Vagina (tissue), 2 donors: ENCODE measurements around the gene NOP10. TPM values are rescaled to one million over a fixed set of nuclear protein-coding genes. Genes with fewer than 3 reads are reported as not detected.
"Not testable (repeated sequence)": the region's sequence is repeated elsewhere in the genome, so short reads cannot be mapped to it uniquely, and the experiment has no call there.

Source experiments
- DNase-seq, 2 donors: peaks; one replicate each; pipeline ENCODE4 v3.0.0-alpha.2; 2017; ENCODE audit errors: extremely low spot score in 2 of 2
- H3K27ac ChIP-seq: fragments of 200-600 bp; sonication (generic); one replicate; pipeline ENCODE4 v1.5.1; 2019
- H3K27me3 ChIP-seq: fragments of 200-600 bp; sonication (generic); one replicate; pipeline ENCODE4 v1.5.1; 2019
- H3K36me3 ChIP-seq, 2 donors: fragments of 200-600 bp; sonication (generic); one replicate each; pipeline ENCODE4 v1.5.1; 2017 to 2019
- H3K4me1 ChIP-seq: fragments of 200-600 bp; sonication (generic); one replicate; pipeline ENCODE4 v1.5.1; 2019
- H3K4me3 ChIP-seq, 2 donors: fragments of 200-600 bp; sonication (generic); 1 replicate in 1 of 2; 2 replicates in 1 of 2; pipeline ENCODE4 v1.5.1; 2016 to 2019
- H3K9me3 ChIP-seq: fragments of 200-600 bp; sonication (generic); one replicate; pipeline ENCODE4 v1.5.1; 2019
- POLR2A ChIP-seq, 2 donors: fragments of 450-650 bp; IDR thresholded peaks; one replicate each; pipeline ENCODE4 v1.6.1; 2017; ENCODE audit warnings: antibody characterized with exemption in 2 of 2, mild to moderate bottlenecking in 2 of 2, moderate library complexity in 2 of 2
- POLR2AphosphoS5 ChIP-seq, 2 donors: sonication (generic); formaldehyde crosslinking; IDR thresholded peaks; one replicate each; pipeline ENCODE4 v1.9.0; 2017; ENCODE audit warnings: antibody characterized with exemption in 2 of 2, mild to moderate bottlenecking in 2 of 2, low read depth in 1 of 2; ENCODE audit not compliant: insufficient read depth in 1 of 2
- intact Hi-C: fragments of 100-400 bp; cut with DNase I; formaldehyde crosslinking; loops from one replicate; pipeline ENCODE4 v1.15.1; 2023
- total RNA-seq: library from RNA; depleted of rRNA; stranded (reverse); fragments of >200 nt; gene quantifications from one replicate; pipeline ENCODE4 v1.2.3, GENCODE V29; 2016
- TF ChIP-seq, protein P1 (sequence below), 3 experiments: fragments of 450-650 bp in 2 of 3; fragments of 200-600 bp in 1 of 3; sonication (generic) in 1 of 3; IDR thresholded peaks; one replicate each; pipeline ENCODE4 v1.5.1; 2017 to 2019; ENCODE audit warnings: antibody characterized with exemption in 3 of 3, mild to moderate bottlenecking in 2 of 3, moderate library complexity in 2 of 3

The NOP10 gene
- 150 TPM for total RNA-seq

DNA sequence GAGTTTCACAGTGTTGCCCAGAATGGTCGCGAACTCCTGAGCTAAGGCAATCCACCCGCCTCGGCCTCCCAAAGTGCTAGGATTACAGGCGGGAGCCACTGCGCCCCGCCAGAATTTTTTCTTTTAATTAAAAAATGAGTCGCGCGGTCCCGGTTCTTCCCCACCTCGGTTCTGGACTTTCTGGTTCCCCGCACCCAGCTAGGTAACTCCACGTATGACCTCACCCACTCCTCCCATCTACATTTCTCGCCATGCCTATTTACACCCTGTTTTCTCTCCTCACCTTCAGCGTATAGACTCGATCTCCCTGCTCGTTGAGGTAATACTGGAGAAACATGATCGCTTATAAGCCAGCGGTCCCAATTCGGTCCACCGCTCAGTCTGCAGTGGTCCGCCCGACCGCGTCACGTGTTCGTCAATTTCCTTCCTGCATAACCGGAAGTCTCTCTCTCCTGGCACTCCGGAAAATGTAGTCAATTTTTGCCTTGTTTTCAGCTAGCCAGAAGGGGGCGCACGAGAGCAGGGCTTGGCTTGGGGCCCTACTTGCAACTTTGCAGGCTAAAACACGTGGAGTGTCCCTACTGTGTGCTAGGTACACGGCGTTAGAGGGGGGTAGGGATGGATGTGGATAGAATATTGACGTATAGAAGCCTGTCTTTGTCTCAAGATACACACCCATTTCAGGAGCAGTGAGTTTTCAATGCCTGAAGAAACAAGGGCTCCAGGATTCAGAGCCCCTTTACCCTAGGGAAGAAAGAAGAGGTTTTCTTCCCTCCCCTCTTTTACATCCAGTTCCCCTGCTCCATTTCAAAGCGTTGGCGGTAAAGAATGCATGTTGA is at the start of gene NOP10, which contains the start of gene NUTM1:
NOP10 (minus strand) TSS at position 400 of the 839 bp plus-strand sequence; CDS start at position 337, 63 bp downstream.
NUTM1 (plus strand) TSS at position 579 of the 839 bp plus-strand sequence. CDS start 382 bp downstream, outside the sequence.
- Histone ChIP-seq H3K27me3 (no peaks in the 10 kb centered on the region), H3K9me3 (no peaks in the 10 kb centered on the region), H3K36me3 (peaks cover 0 to 7% of the 10 kb centered on the region in 2 donors), H3K4me3 (peak within 1 kb of the TSS; percentile 58 to 71), H3K4me1 (peaks cover 30% of the 10 kb centered on the region), H3K27ac (peak within 1 kb of the TSS; percentile 65)
- DNase-seq, result peak in 1 of 2 donors; percentile 95
- peak; percentile 79 to 99 for TF ChIP-seq POLR2AphosphoS5 (IDR thresholded peaks at IDR 0.05; ENCODE audit: insufficient read depth in 1 of 2, low read depth in 1 of 2)
- peak in 1 of 2 donors; percentile 53 for TF ChIP-seq POLR2A (IDR thresholded peaks at IDR 0.05)
- TF ChIP-seq, protein P1, sequence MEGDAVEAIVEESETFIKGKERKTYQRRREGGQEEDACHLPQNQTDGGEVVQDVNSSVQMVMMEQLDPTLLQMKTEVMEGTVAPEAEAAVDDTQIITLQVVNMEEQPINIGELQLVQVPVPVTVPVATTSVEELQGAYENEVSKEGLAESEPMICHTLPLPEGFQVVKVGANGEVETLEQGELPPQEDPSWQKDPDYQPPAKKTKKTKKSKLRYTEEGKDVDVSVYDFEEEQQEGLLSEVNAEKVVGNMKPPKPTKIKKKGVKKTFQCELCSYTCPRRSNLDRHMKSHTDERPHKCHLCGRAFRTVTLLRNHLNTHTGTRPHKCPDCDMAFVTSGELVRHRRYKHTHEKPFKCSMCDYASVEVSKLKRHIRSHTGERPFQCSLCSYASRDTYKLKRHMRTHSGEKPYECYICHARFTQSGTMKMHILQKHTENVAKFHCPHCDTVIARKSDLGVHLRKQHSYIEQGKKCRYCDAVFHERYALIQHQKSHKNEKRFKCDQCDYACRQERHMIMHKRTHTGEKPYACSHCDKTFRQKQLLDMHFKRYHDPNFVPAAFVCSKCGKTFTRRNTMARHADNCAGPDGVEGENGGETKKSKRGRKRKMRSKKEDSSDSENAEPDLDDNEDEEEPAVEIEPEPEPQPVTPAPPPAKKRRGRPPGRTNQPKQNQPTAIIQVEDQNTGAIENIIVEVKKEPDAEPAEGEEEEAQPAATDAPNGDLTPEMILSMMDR (IDR thresholded peaks at IDR 0.05), result peak; percentile 79 to 92 (median 80)
- intact Hi-C loops, result loop anchor here (2.0 kb wide), 1 partner anchor 24 kb away; the partner anchor contains the start of gene LPCAT4

DNA sequence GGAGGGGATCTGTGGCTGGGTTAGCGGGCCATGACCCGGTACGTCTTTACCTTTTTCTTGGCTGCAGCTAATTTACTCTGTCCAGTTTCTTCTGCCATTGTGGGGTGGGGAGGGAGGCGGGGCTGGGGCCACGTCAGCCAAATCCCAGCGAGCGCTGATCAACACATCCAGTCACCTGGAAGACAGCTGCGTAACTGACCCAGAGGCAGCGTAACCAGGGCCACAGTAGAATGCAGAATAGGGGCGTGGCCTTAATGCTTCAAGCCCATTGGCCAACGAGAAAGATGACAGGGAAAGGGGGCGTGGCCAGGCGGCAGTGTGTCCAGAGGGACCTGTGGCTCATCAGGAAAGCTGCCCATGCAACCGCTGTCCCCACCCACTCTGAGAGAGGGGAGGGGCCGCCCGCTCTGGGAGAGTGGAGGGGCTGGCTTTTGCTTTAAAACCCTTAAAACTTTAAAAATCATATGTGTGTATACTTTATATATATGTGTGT is 46.7 kb upstream of the NOP10 start:
- H3K27ac ChIP-seq, H3K4me3 ChIP-seq, H3K27me3 ChIP-seq, H3K9me3 ChIP-seq, H3K36me3 ChIP-seq, H3K4me1 ChIP-seq, intact Hi-C loops, DNase-seq: not testable (repeated sequence)

DNA sequence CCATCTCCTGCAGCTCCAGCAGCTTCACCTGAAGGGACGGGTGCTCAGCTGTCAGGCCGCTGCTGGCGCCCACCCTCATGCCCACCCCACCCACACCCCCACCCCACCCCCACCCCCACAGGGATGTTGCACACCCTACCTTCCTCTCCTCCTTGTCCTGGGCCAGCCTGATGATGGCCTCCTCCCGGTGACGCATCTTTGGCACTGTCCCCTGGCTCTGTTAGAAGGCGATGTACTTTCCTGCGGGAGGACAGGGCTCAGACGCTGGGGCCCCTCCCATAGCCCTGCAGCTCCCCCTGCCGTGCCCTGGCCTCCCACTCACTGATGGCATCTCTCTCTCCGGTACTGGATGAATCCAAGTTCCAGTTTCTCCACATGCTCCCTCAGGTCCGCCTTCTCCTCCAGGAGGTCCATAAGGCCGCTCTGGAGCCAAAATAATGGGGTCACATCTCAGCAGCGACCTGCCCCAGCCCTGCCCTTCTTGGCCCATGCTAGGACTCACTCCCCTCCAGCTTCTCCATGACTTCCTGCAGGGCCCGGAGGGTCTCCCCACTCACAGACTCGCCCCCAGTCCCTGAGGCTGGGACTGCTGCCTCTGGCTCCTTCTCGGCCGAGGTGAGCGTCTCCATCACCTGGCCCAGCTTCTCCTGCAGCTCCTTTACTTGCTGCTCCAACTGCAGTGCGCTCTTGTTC is 39.0 kb upstream of the NOP10 start:
- H3K4me3 ChIP-seq, DNase-seq, H3K36me3 ChIP-seq, H3K27me3 ChIP-seq, intact Hi-C loops, H3K9me3 ChIP-seq, H3K27ac ChIP-seq, H3K4me1 ChIP-seq: not testable (repeated sequence)

DNA sequence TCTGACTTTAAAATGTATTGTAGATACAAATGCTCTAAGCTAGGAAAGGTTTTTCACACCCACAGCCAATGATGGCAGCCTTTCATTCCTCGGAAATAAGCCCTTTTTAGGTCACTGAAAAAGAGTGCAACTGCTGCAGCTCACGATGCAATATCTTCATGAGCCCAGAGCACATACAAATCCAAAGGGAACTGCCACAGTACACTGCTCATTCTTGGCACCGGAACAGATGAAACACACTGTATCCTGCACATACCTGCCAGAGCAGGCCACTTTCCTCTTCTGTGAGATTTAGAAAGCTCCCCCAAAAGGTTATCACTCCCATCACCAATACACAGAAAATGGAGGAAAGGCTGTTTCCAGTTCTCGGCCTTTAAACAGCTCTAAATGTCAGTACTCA is 37.6 kb upstream of the NOP10 start:
- DNase-seq, H3K4me1 ChIP-seq, H3K4me3 ChIP-seq, H3K9me3 ChIP-seq, intact Hi-C loops, H3K36me3 ChIP-seq, H3K27me3 ChIP-seq, H3K27ac ChIP-seq: not testable (repeated sequence)

DNA sequence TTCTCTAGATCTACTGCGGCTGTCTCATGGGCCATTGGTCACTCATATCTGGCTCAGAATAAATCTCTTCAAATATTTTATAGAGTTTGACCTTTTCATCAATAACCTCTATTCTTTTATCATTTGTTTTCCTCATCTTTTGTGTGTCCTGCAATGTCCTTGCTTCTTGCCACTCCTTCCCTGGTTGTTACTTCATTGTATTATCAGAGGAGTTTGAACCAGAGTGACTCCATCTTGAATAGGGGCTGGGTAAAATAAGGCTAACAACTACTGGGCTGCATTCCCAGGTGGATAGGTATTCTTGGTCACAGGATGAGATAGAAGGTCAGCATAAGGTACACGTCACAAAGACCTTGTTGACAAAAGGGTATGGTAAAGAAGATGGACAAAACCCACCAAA is 33.9 kb upstream of the NOP10 start:
- no peaks in the 10 kb centered on the region for H3K9me3 ChIP-seq
- no peak overlapping the region for H3K4me3 ChIP-seq
- no peaks in the 10 kb centered on the region for H3K27me3 ChIP-seq
- no peaks in the 10 kb centered on the region for H3K36me3 ChIP-seq
- no peaks in the 10 kb centered on the region for H3K4me1 ChIP-seq
- TF ChIP-seq POLR2AphosphoS5 (IDR thresholded peaks at IDR 0.05; ENCODE audit: insufficient read depth in 1 of 2, low read depth in 1 of 2) (no peak), POLR2A (IDR thresholded peaks at IDR 0.05) (no peak)
- TF ChIP-seq, protein P1 (IDR thresholded peaks at IDR 0.05), result no peak
- DNase-seq, result no peak
- no peak overlapping the region for H3K27ac ChIP-seq
- intact Hi-C loops, result no loop called here

DNA sequence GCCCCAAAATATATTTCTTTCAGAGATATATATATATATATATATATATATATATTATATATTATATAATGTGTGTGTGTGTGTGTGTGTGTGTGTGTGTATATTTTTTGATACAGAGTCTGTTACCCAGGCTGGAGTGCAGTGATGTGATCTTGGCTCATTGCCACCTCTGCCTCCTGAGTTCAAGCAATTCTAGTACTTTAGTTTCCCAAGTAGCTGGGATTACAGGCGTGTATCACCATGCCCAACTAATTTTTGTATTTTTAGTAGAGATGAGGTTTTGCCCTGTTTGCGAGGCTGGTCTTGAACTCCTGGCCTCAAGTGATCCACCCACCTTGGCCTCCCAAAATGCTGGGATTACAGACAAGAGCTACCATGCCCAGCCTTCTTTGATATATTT is 32.6 kb upstream of the NOP10 start:
- H3K36me3 ChIP-seq, H3K4me3 ChIP-seq, H3K27ac ChIP-seq, intact Hi-C loops, H3K27me3 ChIP-seq, H3K4me1 ChIP-seq, DNase-seq, H3K9me3 ChIP-seq: not testable (repeated sequence)

DNA sequence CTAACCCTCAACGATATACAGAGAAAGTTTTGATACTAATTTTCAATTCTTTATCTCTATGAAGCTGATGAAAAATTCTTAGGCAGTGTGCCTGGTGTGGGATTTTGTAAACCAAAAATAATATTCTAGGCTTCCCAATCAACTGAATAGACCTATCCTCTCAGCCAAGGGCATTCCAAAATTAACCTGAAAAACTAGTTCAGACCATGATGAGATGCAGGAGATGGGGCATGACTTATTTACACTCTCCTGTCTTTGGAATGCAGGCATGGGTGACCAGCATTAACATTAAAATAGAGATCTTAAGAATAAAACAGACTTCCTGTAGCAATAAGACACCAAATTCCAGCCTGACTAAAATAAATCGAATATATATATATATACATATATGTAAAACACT is 31.9 kb upstream of the NOP10 start:
- no peak overlapping the region for H3K4me3 ChIP-seq
- no peaks in the 10 kb centered on the region for H3K36me3 ChIP-seq
- no peaks in the 10 kb centered on the region for H3K4me1 ChIP-seq
- H3K27me3 ChIP-seq, result no peaks in the 10 kb centered on the region
- no peaks in the 10 kb centered on the region for H3K9me3 ChIP-seq
- no peak for DNase-seq
- intact Hi-C loops, result no loop called here
- H3K27ac ChIP-seq, result no peak overlapping the region
- no peak for TF ChIP-seq POLR2AphosphoS5 (IDR thresholded peaks at IDR 0.05; ENCODE audit: insufficient read depth in 1 of 2, low read depth in 1 of 2)
- TF ChIP-seq, protein P1 (IDR thresholded peaks at IDR 0.05), result no peak
- TF ChIP-seq POLR2A (IDR thresholded peaks at IDR 0.05), result no peak
